WTC11 (cell line): Measurements from ENCODE around the gene CAMTA1. TPM values are rescaled to one million over a fixed set of nuclear protein-coding genes. Genes with fewer than 3 reads are reported as not detected.
A peak's percentile ranks its signal among the peaks of the same experiment; 100 is the strongest.

Experiments used
- ATAC-seq: fragments of 200-7000 bp; cut with Tn5 transposase; 2 replicates; pipeline ENCODE4 v1.10.0; 2021; ENCODE audit warnings: mild to moderate bottlenecking, moderate library complexity
- CTCF ChIA-PET: fragments of 300-600 bp; sonication (Branson Sonifier 250); formaldehyde crosslinking; loops from one replicate; lab custom pipeline; 2021; ENCODE audit warnings: antibody characterized with exemption; lab: Charles Lee
- POLR2A ChIA-PET: fragments of 350-600 bp; sonication (Branson Sonifier 250); formaldehyde crosslinking; loops from one replicate; lab custom pipeline; 2021; ENCODE audit warnings: antibody characterized with exemption; lab: Charles Lee
- DNase-seq: peaks from one replicate; pipeline ENCODE4 v3.0.0; 2021; ENCODE audit warnings: low spot score
- H3K27ac Mint-ChIP-seq: 2 replicates; pipeline ENCODE4 v1.8.0; 2021; ENCODE audit warnings: mixed read lengths
- H3K27me3 Mint-ChIP-seq: 2 replicates; pipeline ENCODE4 v1.8.0; 2021; ENCODE audit warnings: low read depth, mild to moderate bottlenecking, moderate library complexity, mixed read lengths
- H3K36me3 Mint-ChIP-seq: 2 replicates; pipeline ENCODE4 v1.8.0; 2021; ENCODE audit warnings: mixed read lengths
- H3K4me1 Mint-ChIP-seq: 2 replicates; pipeline ENCODE4 v1.8.0; 2022; ENCODE audit warnings: mixed read lengths
- H3K4me3 Mint-ChIP-seq: 2 replicates; pipeline ENCODE4 v1.8.0; 2021; ENCODE audit warnings: mild to moderate bottlenecking, moderate library complexity, mixed read lengths
- H3K9me3 Mint-ChIP-seq: 2 replicates; pipeline ENCODE4 v1.8.0; 2021; ENCODE audit warnings: mixed read lengths
- ETV6 ChIP-seq: sonication (generic); formaldehyde crosslinking; IDR thresholded peaks from 2 replicates; pipeline ENCODE4 v1.8.1; 2022; ENCODE audit warnings: mild to moderate bottlenecking, missing genetic modification reagents
- FOXJ3 ChIP-seq: sonication (generic); formaldehyde crosslinking; IDR thresholded peaks from 2 replicates; pipeline ENCODE4 v1.9.0; 2021; ENCODE audit warnings: missing genetic modification reagents, mild to moderate bottlenecking, borderline replicate concordance
- GABPB1 ChIP-seq: sonication (generic); formaldehyde crosslinking; IDR thresholded peaks from 2 replicates; pipeline ENCODE4 v1.8.1; 2023; ENCODE audit warnings: mild to moderate bottlenecking, missing genetic modification reagents
- GTF2I ChIP-seq: fragments of 250-450 bp; sonication (Bioruptor Pico); conservative IDR thresholded peaks from 2 replicates; pipeline ENCODE4 v1.4.0; 2021; ENCODE audit warnings: mild to moderate bottlenecking
- HMGA2 ChIP-seq: fragments of 250-450 bp; sonication (Bioruptor Pico); IDR thresholded peaks from 2 replicates; pipeline ENCODE4 v1.4.0; 2021; ENCODE audit warnings: mild to moderate bottlenecking, moderate library complexity
- IRF2 ChIP-seq: sonication (generic); formaldehyde crosslinking; IDR thresholded peaks from 2 replicates; pipeline ENCODE4 v1.8.0; 2022; ENCODE audit warnings: low read depth, missing genetic modification reagents, borderline replicate concordance
- JAZF1 ChIP-seq: fragments of 250-450 bp; sonication (Bioruptor Pico); IDR thresholded peaks from 2 replicates; pipeline ENCODE4 v1.9.0; 2021; ENCODE audit warnings: moderate library complexity, mild to moderate bottlenecking, inconsistent platforms
- KAT7 ChIP-seq: sonication (generic); formaldehyde crosslinking; IDR thresholded peaks from 2 replicates; pipeline ENCODE4 v1.8.1; 2023; ENCODE audit warnings: missing genetic modification reagents, mild to moderate bottlenecking, borderline replicate concordance
- MAX ChIP-seq: sonication (generic); formaldehyde crosslinking; IDR thresholded peaks from 2 replicates; pipeline ENCODE4 v1.8.0; 2022; ENCODE audit warnings: mild to moderate bottlenecking, missing genetic modification reagents
- NFE2L1 ChIP-seq: sonication (generic); formaldehyde crosslinking; IDR thresholded peaks from 2 replicates; pipeline ENCODE4 v1.8.1; 2023; ENCODE audit warnings: missing genetic modification reagents
- NFYB ChIP-seq: sonication (generic); formaldehyde crosslinking; conservative IDR thresholded peaks from 2 replicates; pipeline ENCODE4 v1.8.0; 2022; ENCODE audit warnings: low read depth, missing genetic modification reagents
- NR2C2 ChIP-seq: sonication (generic); formaldehyde crosslinking; IDR thresholded peaks from 2 replicates; pipeline ENCODE4 v1.8.0; 2022; ENCODE audit warnings: mild to moderate bottlenecking, missing genetic modification reagents
- NR3C1 ChIP-seq: sonication (generic); formaldehyde crosslinking; conservative IDR thresholded peaks from 2 replicates; pipeline ENCODE4 v1.8.1; 2023; ENCODE audit warnings: low read depth, mild to moderate bottlenecking, missing genetic modification reagents
- PRRX2 ChIP-seq: fragments of 250-450 bp; sonication (Bioruptor Pico); IDR thresholded peaks from 2 replicates; pipeline ENCODE4 v1.8.0; 2021; ENCODE audit warnings: mild to moderate bottlenecking
- SMAD3 ChIP-seq: sonication (generic); formaldehyde crosslinking; IDR thresholded peaks from 2 replicates; pipeline ENCODE4 v1.8.0; 2022; ENCODE audit warnings: missing genetic modification reagents, mild to moderate bottlenecking, borderline replicate concordance
- SOX15 ChIP-seq: fragments of 250-450 bp; sonication (Bioruptor Pico); IDR thresholded peaks from 2 replicates; pipeline ENCODE4 v1.9.0; 2021; ENCODE audit warnings: mild to moderate bottlenecking
- STAT6 ChIP-seq: sonication (generic); formaldehyde crosslinking; conservative IDR thresholded peaks from 2 replicates; pipeline ENCODE4 v1.8.1; 2023; ENCODE audit warnings: mild to moderate bottlenecking, low read depth, missing genetic modification reagents, moderate library complexity
- TCF7 ChIP-seq: sonication (generic); formaldehyde crosslinking; IDR thresholded peaks from 2 replicates; pipeline ENCODE4 v1.8.0; 2022; ENCODE audit warnings: mild to moderate bottlenecking, low read depth, missing genetic modification reagents, moderate library complexity
- TP53 ChIP-seq: sonication (generic); formaldehyde crosslinking; IDR thresholded peaks from 2 replicates; pipeline ENCODE4 v1.8.1; 2023; ENCODE audit warnings: mild to moderate bottlenecking, missing genetic modification reagents
- ZNF138 ChIP-seq: sonication (generic); formaldehyde crosslinking; conservative IDR thresholded peaks from 2 replicates; pipeline ENCODE4 v1.8.1; 2022; ENCODE audit warnings: mild to moderate bottlenecking, moderate library complexity, missing genetic modification reagents
- ZNF396 ChIP-seq: fragments of 250-450 bp; sonication (Bioruptor Pico); IDR thresholded peaks from 2 replicates; pipeline ENCODE4 v1.8.0; 2021; ENCODE audit warnings: mild to moderate bottlenecking, moderate library complexity, borderline replicate concordance
- total RNA-seq: library from RNA; stranded (reverse); gene quantifications from 3 replicates; pipeline ENCODE4 v1.2.3, GENCODE V29; 2021
- TF ChIP-seq, protein P1 (sequence below): sonication (generic); formaldehyde crosslinking; IDR thresholded peaks from 2 replicates; pipeline ENCODE4 v1.8.0; 2023; ENCODE audit warnings: missing genetic modification reagents
- TF ChIP-seq, protein P2 (sequence below): fragments of 250-450 bp; sonication (Bioruptor Pico); IDR thresholded peaks from 2 replicates; pipeline ENCODE4 v1.8.0; 2021; ENCODE audit warnings: mild to moderate bottlenecking
- TF ChIP-seq, protein P3 (sequence below): fragments of 200-600 bp; IDR thresholded peaks from 2 replicates; pipeline ENCODE4 v1.8.0; 2022; ENCODE audit warnings: antibody characterized with exemption

The CAMTA1 gene
- total RNA-seq, 1 experiment from 2014 or later: 86.4 TPM

DNA sequence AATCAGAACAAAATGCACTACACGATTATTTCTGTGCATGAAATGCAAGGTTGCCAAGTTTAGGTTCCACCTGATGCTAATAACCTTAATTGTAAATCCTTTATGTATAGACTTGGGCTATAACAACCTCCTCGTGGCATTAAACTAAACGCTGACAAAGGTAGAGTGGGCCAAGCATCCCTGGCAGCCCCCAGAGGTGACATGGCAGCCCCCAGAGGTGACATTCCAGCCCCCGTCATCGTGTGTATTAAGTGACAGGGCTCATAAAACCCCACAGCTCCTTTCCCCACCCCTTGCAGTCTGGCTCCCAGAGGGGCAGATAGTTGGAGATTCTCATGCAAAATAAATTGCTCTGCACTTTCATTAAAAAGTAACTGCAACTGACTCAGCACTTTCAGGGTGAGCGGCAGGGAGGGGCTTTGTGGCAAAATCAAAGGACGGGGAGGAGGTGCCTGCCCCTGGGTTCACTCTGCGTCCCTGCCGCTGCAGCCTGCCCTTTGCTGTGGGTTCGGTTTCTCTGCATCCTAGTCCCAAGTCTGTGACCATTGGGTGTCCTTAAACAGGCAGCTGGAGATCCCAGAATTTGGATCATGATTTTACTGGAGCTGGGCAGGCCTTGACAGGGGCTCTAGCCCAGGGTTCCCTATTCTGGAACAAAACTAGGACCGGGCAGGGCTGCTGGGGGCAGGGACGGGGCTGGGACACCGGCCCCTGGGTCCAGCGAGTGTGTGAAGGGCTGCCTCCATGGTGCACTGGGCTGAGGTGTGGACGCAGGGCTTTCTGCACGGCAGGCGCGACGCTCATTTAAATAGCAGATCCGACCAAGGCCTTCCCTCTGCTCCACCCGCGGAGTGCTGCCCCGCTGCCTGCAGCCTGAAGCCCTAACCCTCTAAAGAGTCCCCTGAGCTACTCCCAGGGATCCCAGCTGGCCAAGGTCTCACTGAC lies 751.0 kb downstream of the CAMTA1 start:
- H3K27ac Mint-ChIP-seq: peak overlapping the region; percentile 83; the same call in 1 of the 2 replicates

GRCh38 chr1:7536891-7537591 lies 751.8 kb downstream of the CAMTA1 start:
- Mint-ChIP-seq H3K36me3 (no peaks in the 10 kb centered on the region), H3K4me3 (peak overlapping the region; percentile 2; the same call in 1 of the 2 replicates), H3K4me1 (peaks cover 59% of the 10 kb centered on the region), H3K27ac (peak overlapping the region; percentile 83; the same call in 1 of the 2 replicates), H3K9me3 (no peaks in the 10 kb centered on the region), H3K27me3 (peaks cover 8% of the 10 kb centered on the region; the same call in 1 of the 2 replicates)
- ATAC-seq: peak; percentile 4
- ChIA-PET POLR2A (no interaction called here), CTCF (interaction anchor here (0.6 to 1.6 kb wide), 12 partner anchors 12 to 319 kb away, joined by 3 to 7 read pairs (median 4); no protein-coding TSS in a partner anchor)
- 0 out of 2 replicates have a peak, but pooled peaks have one; percentile 42 for TF ChIP-seq MAX (CRISPR knock-in tag)
- no peak for TF ChIP-seq HMGA2 (CRISPR knock-in tag)
- TF ChIP-seq ZNF138: no peak
- TF ChIP-seq, protein P1, sequence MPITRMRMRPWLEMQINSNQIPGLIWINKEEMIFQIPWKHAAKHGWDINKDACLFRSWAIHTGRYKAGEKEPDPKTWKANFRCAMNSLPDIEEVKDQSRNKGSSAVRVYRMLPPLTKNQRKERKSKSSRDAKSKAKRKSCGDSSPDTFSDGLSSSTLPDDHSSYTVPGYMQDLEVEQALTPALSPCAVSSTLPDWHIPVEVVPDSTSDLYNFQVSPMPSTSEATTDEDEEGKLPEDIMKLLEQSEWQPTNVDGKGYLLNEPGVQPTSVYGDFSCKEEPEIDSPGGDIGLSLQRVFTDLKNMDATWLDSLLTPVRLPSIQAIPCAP: 0 out of 2 replicates have a peak, but pooled peaks have one; percentile 62
- TF ChIP-seq TP53 (CRISPR knock-in tag): no peak
- no peak for TF ChIP-seq NR2C2
- no peak for TF ChIP-seq ZNF396 (CRISPR knock-in tag)
- no peak for TF ChIP-seq SOX15 (CRISPR knock-in tag)
- TF ChIP-seq GABPB1 (CRISPR knock-in tag): no peak
- no peak for TF ChIP-seq GTF2I (CRISPR knock-in tag)
- TF ChIP-seq NFYB: no peak
- TF ChIP-seq, protein P2, sequence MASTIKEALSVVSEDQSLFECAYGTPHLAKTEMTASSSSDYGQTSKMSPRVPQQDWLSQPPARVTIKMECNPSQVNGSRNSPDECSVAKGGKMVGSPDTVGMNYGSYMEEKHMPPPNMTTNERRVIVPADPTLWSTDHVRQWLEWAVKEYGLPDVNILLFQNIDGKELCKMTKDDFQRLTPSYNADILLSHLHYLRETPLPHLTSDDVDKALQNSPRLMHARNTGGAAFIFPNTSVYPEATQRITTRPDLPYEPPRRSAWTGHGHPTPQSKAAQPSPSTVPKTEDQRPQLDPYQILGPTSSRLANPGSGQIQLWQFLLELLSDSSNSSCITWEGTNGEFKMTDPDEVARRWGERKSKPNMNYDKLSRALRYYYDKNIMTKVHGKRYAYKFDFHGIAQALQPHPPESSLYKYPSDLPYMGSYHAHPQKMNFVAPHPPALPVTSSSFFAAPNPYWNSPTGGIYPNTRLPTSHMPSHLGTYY (CRISPR knock-in tag): no peak
- TF ChIP-seq, protein P3, sequence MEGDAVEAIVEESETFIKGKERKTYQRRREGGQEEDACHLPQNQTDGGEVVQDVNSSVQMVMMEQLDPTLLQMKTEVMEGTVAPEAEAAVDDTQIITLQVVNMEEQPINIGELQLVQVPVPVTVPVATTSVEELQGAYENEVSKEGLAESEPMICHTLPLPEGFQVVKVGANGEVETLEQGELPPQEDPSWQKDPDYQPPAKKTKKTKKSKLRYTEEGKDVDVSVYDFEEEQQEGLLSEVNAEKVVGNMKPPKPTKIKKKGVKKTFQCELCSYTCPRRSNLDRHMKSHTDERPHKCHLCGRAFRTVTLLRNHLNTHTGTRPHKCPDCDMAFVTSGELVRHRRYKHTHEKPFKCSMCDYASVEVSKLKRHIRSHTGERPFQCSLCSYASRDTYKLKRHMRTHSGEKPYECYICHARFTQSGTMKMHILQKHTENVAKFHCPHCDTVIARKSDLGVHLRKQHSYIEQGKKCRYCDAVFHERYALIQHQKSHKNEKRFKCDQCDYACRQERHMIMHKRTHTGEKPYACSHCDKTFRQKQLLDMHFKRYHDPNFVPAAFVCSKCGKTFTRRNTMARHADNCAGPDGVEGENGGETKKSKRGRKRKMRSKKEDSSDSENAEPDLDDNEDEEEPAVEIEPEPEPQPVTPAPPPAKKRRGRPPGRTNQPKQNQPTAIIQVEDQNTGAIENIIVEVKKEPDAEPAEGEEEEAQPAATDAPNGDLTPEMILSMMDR: no peak
- no peak for TF ChIP-seq NR3C1
- TF ChIP-seq IRF2: no peak
- TF ChIP-seq PRRX2 (CRISPR knock-in tag): no peak
- TF ChIP-seq SMAD3 (CRISPR knock-in tag): no peak
- no peak for DNase-seq

More for the DNA sequence above, 751.0 kb downstream of the CAMTA1 start:
- peaks cover 61% of the 10 kb centered on the region for H3K4me1 Mint-ChIP-seq
- peak; percentile 54 for ATAC-seq
- POLR2A ChIA-PET: interaction anchor here (0.8 kb wide), 1 partner anchor 54 kb away, joined by 3 read pairs; no protein-coding TSS in a partner anchor
- H3K36me3 Mint-ChIP-seq: no peaks in the 10 kb centered on the region
- DNase-seq: peak; percentile 45
- TF ChIP-seq ZNF138: no peak
- TF ChIP-seq JAZF1: no peak
- TF ChIP-seq STAT6: no peak
- TF ChIP-seq TCF7 (CRISPR knock-in tag): no peak
- TF ChIP-seq ETV6 (CRISPR knock-in tag): 0 out of 2 replicates have a peak, but pooled peaks have one; percentile 11
- no peak for TF ChIP-seq KAT7 (CRISPR knock-in tag)
- no peak for TF ChIP-seq FOXJ3 (CRISPR knock-in tag)
- peak; percentile 94 for TF ChIP-seq NFE2L1
- H3K9me3 Mint-ChIP-seq: no peaks in the 10 kb centered on the region
- H3K4me3 Mint-ChIP-seq: peak overlapping the region; percentile 2; the same call in 1 of the 2 replicates
- H3K27me3 Mint-ChIP-seq: peaks cover 8% of the 10 kb centered on the region; the same call in 1 of the 2 replicates
- CTCF ChIA-PET: interaction anchor here (0.7 to 1.6 kb wide), 5 partner anchors 20 to 318 kb away, joined by 3 to 7 read pairs (median 3); no protein-coding TSS in a partner anchor
